GM19438 (cell line): ENCODE results near the gene ZBTB8A.
"Not testable (repeated sequence)": the region's sequence is repeated elsewhere in the genome, so short reads cannot be mapped to it uniquely, and the experiment has no call there.

ENCODE experiments used
- ATAC-seq: cut with Tn5 transposase; IDR thresholded peaks from one replicate; pipeline ENCODE4 v1.9.1; 2021; ENCODE audit warnings: low read depth; ENCODE audit not compliant: unreplicated experiment

ZBTB8A gene

GRCh38 chr1:32536117-32536516 is 3.1 kb upstream of the ZBTB8A start:
- no peak for ATAC-seq

DNA sequence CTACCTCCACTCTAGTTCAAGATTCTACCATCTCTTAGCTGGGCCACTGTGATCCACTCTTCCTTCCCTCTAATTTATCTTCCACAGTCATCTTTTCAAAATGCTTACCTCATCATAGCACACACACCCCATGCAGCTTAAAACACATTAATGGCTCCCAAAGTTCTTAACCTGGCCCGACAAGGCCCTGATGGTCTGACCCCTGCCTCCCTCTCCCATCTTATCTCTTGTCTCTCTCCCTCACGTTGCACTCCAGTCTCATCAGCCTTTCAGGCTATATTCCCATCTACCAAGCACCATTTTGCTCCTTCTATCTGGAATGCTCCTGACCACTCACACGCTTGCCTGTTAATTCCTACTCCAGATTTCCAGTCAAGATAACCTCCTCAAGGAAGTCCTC is 2.5 kb upstream of the ZBTB8A start:
- ATAC-seq = no peak

DNA sequence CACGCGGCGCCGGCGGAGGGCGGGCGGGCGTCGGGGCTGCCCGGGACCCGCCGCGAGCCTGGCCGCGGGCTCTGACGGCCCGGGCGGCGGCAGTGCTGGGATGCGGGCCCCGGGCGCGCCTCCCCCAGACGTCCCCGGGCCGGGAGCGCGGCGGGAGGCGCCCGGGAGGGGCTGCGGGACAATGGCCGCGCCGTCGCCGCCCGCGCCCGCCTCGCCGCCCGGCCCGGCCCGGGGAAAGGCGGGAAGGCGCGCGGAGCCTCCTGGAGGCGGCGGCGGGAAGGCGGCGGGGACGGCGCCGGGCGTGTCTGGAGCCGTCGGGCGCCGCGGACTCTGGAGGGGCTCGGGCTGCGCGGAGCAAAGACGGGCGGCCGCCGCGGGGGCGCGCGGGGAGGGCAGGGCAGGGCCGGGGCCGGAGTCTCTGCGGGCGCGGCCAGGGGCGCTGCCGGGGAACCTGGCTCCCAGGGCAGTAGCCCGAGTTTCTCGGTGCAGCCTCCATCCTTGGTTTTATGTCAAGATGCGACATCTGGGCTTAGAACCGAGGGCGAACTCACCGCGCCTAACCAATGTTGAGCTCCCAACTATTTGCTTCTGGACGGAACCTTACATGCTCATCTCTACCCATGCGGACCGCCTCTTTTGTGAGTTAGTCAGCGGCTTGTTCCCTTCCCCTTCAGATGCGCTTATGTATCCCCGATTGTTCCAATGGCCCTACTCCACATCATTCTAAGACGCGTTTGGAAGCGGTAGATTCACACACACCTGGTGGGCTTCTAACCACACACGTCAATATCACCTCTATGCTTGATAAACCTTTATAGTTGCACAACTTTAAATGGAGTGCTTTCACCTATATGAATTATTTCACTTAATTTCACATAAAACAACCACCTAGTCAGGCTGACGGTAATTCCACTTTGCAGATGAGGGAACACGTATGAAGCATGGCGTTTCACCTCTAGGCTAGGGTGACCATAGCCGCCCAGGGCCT is 651 bp downstream of the ZBTB8A start:
- no peak for ATAC-seq

DNA sequence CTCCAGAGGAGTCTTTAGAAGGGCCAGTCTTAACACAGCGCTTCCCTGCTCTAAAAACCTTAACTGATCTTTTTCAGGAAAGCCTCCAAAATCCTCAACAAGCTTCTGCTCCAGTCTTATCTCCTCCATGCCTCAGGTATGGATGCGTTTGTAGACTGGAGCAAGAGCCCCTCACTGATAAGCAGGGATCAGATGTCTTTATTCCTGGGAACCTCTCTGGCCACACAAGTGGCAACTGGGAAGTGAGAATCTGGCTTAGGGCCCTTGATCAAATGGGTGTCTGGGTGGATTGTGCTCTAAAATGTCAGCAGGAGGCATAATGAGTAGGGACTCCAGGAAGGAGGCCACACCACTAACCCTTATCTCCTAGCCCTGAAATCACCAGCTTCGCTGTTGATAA is 1.4 kb downstream of the ZBTB8A start:
- no peak for ATAC-seq

- no peak for ATAC-seq
Measured at GRCh38 chr1:32541064-32541566, 1.9 kb downstream of the ZBTB8A start.

- no peak for ATAC-seq
Measured at GRCh38 chr1:32546611-32547010, 7.4 kb downstream of the ZBTB8A start.

DNA sequence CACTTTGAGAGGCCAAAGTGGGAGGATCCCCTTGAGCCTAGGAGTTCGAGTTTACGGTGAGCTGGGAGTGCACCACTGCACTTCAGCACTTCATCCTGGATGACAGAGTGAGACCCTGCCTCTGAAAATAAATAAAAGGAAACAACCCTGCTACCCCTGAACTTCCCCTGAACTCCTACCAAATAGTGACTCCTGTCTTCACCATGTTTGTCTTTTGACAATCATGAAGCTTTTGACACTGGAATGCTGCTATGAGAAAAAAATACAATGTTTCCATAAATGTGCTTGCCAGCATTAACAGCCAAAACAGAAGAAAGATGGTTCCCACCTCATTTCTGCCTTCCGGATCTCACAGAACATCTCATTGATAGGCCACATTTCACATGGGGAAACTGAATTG is 10.4 kb downstream of the ZBTB8A start:
- no peak for ATAC-seq

GRCh38 chr1:32554288-32554687 is 15.1 kb downstream of the ZBTB8A start:
- ATAC-seq = no peak

GRCh38 chr1:32557035-32557434 is 17.8 kb downstream of the ZBTB8A start:
- ATAC-seq = not testable (repeated sequence)

GRCh38 chr1:32557812-32558211 is 18.6 kb downstream of the ZBTB8A start:
- ATAC-seq = no peak

DNA sequence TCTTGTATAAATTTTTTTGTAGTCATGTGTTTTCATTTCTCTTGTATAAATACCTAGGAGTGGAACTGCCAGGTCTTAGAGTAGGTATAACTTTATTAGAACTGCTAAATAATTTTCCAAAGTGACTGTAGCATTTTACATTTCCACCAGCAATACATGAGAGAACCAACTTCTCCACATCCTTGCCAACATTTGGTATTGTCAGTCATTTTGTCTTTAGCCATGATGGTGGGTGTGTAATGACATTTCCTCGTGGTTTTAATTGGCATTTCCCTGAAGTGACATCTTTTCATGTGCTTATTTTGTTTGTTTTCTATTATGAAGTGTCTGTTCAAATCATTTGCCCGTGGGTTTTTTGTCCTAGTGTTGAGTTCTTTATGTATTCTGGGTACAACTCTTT is 29.7 kb downstream of the ZBTB8A start:
- no peak for ATAC-seq

- no peak for ATAC-seq
Measured at GRCh38 chr1:32580348-32581017, 41.3 kb downstream of the ZBTB8A start.

- no peak for ATAC-seq
Measured at GRCh38 chr1:32592943-32593342, 53.7 kb downstream of the ZBTB8A start.

DNA sequence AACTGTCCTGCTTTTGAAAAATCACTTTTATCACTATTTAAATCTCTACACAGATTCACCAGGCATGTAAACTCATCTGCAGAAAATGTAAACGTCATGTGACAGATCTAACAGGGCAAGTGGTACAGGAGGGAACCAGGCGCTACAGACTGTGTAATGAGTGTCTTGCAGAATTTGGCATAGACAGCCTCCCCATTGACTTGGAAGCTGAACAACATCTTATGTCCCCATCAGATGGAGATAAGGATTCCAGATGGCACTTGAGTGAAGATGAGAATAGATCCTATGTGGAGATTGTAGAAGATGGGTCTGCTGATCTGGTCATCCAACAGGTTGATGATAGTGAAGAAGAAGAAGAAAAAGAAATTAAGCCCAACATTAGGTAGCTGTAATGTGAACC is 60.8 kb downstream of the ZBTB8A start:
- no peak for ATAC-seq

- ATAC-seq = no peak
Measured at GRCh38 chr1:32605711-32606424, 66.6 kb downstream of the ZBTB8A start.

DNA sequence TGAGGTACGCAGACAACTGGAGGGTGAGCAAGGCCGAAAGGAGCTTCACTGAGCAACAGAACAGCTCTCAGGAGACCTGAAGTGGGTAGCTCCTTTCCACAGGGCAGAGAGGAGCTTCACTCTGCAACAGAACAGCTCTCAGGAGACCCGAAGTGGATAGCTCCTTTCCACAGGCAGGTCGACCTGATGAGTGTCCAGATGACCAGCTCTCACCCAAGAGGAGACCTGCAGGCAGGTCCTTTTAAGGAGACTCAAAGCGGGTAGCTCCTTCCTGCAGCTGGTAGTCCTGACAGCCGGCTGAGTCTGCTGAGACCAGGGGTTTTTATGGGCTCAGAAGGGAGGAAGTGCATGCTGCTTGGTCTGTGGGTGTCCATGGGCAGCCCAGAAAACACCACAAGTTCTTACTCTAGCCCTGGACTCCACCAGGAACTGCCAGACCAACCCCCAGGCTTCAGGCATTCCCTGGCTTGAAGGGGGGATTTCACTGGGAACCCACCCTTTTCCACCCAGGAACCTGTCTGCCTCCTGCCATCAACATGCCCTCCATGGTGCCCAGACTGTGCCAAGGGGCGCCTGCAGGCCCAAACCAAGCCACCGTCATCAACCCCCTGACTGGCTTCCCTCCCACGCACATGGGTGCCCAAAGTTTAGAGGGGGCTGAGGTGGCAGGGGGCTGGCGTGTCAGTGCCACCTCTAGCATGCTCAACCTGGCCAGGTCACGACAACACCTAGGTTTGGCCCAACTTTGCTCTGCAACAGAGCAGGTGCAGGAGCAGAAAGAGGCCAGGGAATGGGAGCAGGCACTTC is 67.5 kb downstream of the ZBTB8A start:
- ATAC-seq = no peak

DNA sequence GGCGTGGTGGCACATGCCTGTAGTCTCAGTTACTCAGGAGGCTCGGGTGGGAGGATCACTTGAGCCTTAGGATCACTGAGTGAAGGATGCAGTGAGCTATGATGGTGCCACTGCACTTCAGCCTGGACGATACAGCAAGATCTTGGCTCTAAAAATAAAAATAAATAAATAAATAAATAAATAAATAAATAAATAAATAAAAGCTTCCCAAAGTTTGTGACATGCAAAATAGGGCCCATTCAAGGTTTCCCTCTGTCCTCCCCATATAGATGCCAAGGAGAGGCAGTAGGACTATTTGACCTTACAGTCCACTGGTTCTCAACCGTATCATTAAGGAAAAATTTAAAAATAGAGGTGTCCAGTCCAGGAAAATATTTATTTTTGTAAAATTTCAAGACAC is 70.0 kb downstream of the ZBTB8A start:
- ATAC-seq = no peak

GRCh38 chr1:32611859-32612188 is 72.6 kb downstream of the ZBTB8A start:
- no peak for ATAC-seq

DNA sequence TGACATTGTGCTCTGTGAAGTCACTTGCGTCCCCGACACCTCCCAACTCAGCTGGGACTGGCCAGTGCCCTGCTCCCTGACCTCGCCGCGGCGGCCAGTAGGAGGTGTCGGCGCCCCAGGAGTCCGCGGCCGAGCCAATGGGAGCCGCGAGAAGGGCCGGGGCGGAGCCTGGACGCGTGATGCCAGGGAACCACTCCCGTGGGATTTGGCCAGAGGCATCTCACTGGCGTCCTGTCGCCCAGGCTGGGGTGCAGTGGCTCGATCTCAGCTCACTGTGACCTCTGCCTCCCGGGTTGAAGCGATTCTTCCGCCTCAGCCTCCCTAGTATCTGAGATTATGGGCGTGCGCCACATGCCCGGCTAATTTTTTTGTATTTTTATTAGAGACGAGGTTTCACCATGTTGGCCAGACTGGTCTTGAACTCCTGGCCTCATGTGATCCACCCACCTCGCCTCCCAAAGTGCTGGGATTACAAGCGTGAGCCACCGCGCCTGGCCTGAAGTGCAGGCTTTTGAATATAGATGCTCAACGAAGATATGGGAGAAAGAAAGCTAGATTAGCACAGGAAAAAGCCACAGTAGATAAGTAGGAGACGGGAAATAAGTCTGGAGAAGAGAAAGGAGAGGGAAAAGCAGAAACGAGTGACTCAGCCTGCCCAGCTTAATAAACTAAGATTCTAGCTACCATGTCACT is 73.1 kb downstream of the ZBTB8A start:
- peak; percentile 90 for ATAC-seq

DNA sequence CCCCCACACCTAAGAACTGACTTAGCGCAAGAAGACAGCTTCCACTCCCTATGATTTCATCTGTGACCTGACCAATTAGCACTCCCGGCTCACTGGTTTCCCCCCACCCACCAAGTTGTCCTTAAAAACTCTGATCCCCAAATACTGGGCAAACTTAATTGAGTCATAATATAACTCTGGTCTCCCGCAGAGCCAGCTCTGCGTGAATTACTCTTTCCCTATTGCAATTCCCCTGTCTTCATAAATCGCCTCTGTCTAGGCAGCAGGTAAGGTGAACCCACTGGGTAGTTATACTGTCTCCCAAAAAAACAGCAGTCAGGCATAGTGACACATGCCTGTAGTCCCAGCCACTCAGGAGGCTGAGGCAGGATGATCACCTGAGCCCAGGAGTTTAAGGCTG is 74.2 kb downstream of the ZBTB8A start:
- no peak for ATAC-seq
